Measurements from ENCODE around the gene KY. TPM values are rescaled to one million over a fixed set of nuclear protein-coding genes. Genes with fewer than 3 reads are reported as not detected.

The KY gene
- total and polyA plus RNA-seq, 2 of the 13 experiments (the other 11 are each of a cell fraction or from before 2014, with no cell fraction given) = not detected

- ChIA-PET CTCF (ENCODE audit: low intra/inter-chr PET ratio, low total read pairs) (no interaction called here), POLR2A (no interaction called here)
- WGBS (ENCODE audit: low lambda C conversion rate) = 80% methylated on average over 1 of the region's 7 CpGs
- in situ Hi-C loops (cut with HindIII; ENCODE audit: extremely low pct_ligation_motif_present, low pct_unique_long_range_greater_than_20kb) (no loop called here), intact Hi-C loops (cut with micrococcal nuclease; ENCODE audit: unreplicated experiment) (no loop called here)
- Histone ChIP-seq H3K4me2 (ENCODE audit: low read depth, low read length) (no peak overlapping the region), H4K20me1 (ENCODE audit: insufficient read depth, low read length) (no peaks in the 10 kb centered on the region), H3K27me3 (ENCODE audit: control insufficient read depth in 1 of 2, insufficient read depth in 2 of 2, low read length in 2 of 2) (peaks cover 0 to 36% of the 10 kb centered on the region in 2 experiments; a peak in 4 of 5 replicates), H3K9me3 (ENCODE audit: low read length) (no peaks in the 10 kb centered on the region), H3K9ac (ENCODE audit: insufficient read depth, low read depth, low read length) (no peak overlapping the region), H3K27ac (ENCODE audit: extremely low read length, insufficient read depth, low read length) (no peak overlapping the region), H3K4me1 (ENCODE audit: insufficient read depth, low read length) (no peaks in the 10 kb centered on the region), H3K4me3 (replicated peaks in 1 of 3; ENCODE audit: insufficient read depth in 1 of 3, low read depth in 2 of 3, low read length in 3 of 3) (no peak overlapping the region), H3K79me2 (ENCODE audit: insufficient read depth, low read length) (no peaks in the 10 kb centered on the region), H2AFZ (ENCODE audit: low read length) (no peak overlapping the region), H3K36me3 (replicated peaks in 1 of 2; ENCODE audit: control insufficient read depth in 1 of 2, insufficient read depth in 2 of 2, low read length in 2 of 2) (no peaks in the 10 kb centered on the region)
- no peak for DNase-seq (ENCODE audit: low spot score)
- ATAC-seq = no peak
- no peak for TF ChIP-seq KLF6 (CRISPR knock-in tag; IDR thresholded peaks at IDR 0.05)
- TF ChIP-seq ZNF550 (CRISPR knock-in tag; IDR thresholded peaks at IDR 0.05; ENCODE audit: borderline replicate concordance) = no peak
- FAIRE-seq = no peak
- no TSS peak for BruUV-seq (replicated peaks)
These were observed 1.6 kb upstream of the KY start for GRCh38 chr3:134652409-134652831.

GRCh38 chr3:134651347-134652041 lies 672 bp upstream of the KY start:
- intact Hi-C loops (cut with micrococcal nuclease; ENCODE audit: unreplicated experiment) = no loop called here
- WGBS (ENCODE audit: low lambda C conversion rate) = 20% methylated on average over 8 of the region's 17 CpGs

More at GRCh38 chr3:134651347-134652041, 672 bp upstream of the KY start:
- H3K4me3 ChIP-seq (replicated peaks in 1 of 3; ENCODE audit: insufficient read depth in 1 of 3, low read depth in 2 of 3, low read length in 3 of 3) = no peak overlapping the region
- in situ Hi-C loops (cut with HindIII; ENCODE audit: extremely low pct_ligation_motif_present, low pct_unique_long_range_greater_than_20kb) = no loop called here
- no TSS peak for BruUV-seq (replicated peaks)
- POLR2A ChIA-PET = no interaction called here
- no peak for TF ChIP-seq ZNF124 (CRISPR knock-in tag; IDR thresholded peaks at IDR 0.05)
- no peak for TF ChIP-seq ZBTB14 (CRISPR knock-in tag; IDR thresholded peaks at IDR 0.05)
- H3K79me2 ChIP-seq (ENCODE audit: insufficient read depth, low read length) = no peaks in the 10 kb centered on the region
- no peak overlapping the region for H3K9ac ChIP-seq (ENCODE audit: insufficient read depth, low read depth, low read length)
- FAIRE-seq = no peak
- no peaks in the 10 kb centered on the region for H3K4me1 ChIP-seq (ENCODE audit: insufficient read depth, low read length)
- no peaks in the 10 kb centered on the region for H4K20me1 ChIP-seq (ENCODE audit: insufficient read depth, low read length)
- CTCF ChIA-PET (ENCODE audit: low intra/inter-chr PET ratio, low total read pairs) = no interaction called here
- H3K36me3 ChIP-seq (replicated peaks in 1 of 2; ENCODE audit: control insufficient read depth in 1 of 2, insufficient read depth in 2 of 2, low read length in 2 of 2) = no peaks in the 10 kb centered on the region
- no peak overlapping the region for H3K27ac ChIP-seq (ENCODE audit: extremely low read length, insufficient read depth, low read length)
- no peak overlapping the region for H3K4me2 ChIP-seq (ENCODE audit: low read depth, low read length)
- peaks cover 0 to 36% of the 10 kb centered on the region in 2 experiments; a peak in 4 of 5 replicates for H3K27me3 ChIP-seq (ENCODE audit: control insufficient read depth in 1 of 2, insufficient read depth in 2 of 2, low read length in 2 of 2)
- no peaks in the 10 kb centered on the region for H3K9me3 ChIP-seq (ENCODE audit: low read length)
- no peak for DNase-seq (ENCODE audit: low spot score)
- no peak overlapping the region for H2AFZ ChIP-seq (ENCODE audit: low read length)
- no peak for ATAC-seq
